Measurements from ENCODE around the gene OSBPL6.

OSBPL6 gene

GRCh38 chr2:178292586-178292985, 98.3 kb downstream of the OSBPL6 start:
- 93 to 100% methylated on average over 1 of the region's 1 CpG for WGBS, 2 experiments
- Histone ChIP-seq H3K27ac (ENCODE audit: insufficient read depth, low read depth, low read length, poor library complexity, severe bottlenecking) (no peak overlapping the region), H3K27me3 (ENCODE audit: control insufficient read depth, insufficient read depth, low read length, poor library complexity, severe bottlenecking) (no peaks in the 10 kb centered on the region), H3K4me1 (ENCODE audit: control insufficient read depth, insufficient read depth, low read length) (no peaks in the 10 kb centered on the region), H3K9me3 (ENCODE audit: control insufficient read depth, low read length) (no peaks in the 10 kb centered on the region), H3K4me3 (ENCODE audit: insufficient read depth, low read depth, low read length) (no peak overlapping the region), H3K36me3 (ENCODE audit: control insufficient read depth, insufficient read depth, low read length) (no peaks in the 10 kb centered on the region)

DNA sequence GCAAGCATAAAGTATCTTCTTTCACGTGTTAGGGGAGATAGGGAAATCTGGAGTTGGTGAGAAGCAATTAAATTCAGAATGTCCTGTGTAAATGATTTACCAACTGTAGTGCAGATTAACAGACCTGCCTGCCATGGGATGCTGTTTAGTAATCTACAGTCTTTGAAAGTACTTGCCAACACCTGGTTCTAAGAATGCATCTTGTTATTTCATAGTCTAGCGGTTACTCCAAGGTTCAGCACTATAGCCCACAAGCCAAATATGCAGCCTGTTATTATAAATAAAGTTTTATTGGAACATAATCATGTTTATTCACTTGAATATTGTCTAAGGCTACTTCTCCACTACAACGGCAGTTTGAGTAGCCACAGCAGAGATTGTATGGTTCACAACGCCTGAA, 100.8 kb downstream of the OSBPL6 start:
- WGBS, 2 experiments = 90 to 96% methylated on average over 4 of the region's 4 CpGs
- Histone ChIP-seq H3K27me3 (ENCODE audit: control insufficient read depth, insufficient read depth, low read length, poor library complexity, severe bottlenecking) (no peaks in the 10 kb centered on the region), H3K9me3 (ENCODE audit: control insufficient read depth, low read length) (no peaks in the 10 kb centered on the region), H3K4me3 (ENCODE audit: insufficient read depth, low read depth, low read length) (no peak overlapping the region), H3K4me1 (ENCODE audit: control insufficient read depth, insufficient read depth, low read length) (no peaks in the 10 kb centered on the region), H3K27ac (ENCODE audit: insufficient read depth, low read depth, low read length, poor library complexity, severe bottlenecking) (no peak overlapping the region), H3K36me3 (ENCODE audit: control insufficient read depth, insufficient read depth, low read length) (no peaks in the 10 kb centered on the region)

DNA sequence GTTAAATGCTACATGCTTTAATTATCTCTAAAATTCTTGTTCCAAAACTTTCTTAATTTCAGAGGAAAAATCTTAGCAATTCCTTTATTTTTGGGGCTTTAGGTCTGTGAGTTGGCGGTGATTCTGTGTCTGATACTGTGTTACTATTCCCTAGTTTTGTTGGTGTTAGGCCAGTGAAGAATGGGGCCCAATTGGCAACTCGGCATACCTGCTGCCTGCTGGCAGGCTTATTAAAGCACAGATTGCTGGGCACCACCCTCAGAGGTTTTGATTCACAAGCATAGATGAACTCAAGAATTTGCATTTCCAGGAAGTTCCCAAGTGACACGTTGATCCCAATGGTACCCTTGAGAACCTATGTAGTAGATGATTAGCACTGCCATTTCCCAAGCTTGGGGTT, 101.6 kb downstream of the OSBPL6 start:
- 89 to 90% methylated on average over 3 of the region's 3 CpGs for WGBS, 2 experiments
- Histone ChIP-seq H3K36me3 (ENCODE audit: control insufficient read depth, insufficient read depth, low read length) (no peaks in the 10 kb centered on the region), H3K4me3 (ENCODE audit: insufficient read depth, low read depth, low read length) (no peak overlapping the region), H3K9me3 (ENCODE audit: control insufficient read depth, low read length) (no peaks in the 10 kb centered on the region), H3K4me1 (ENCODE audit: control insufficient read depth, insufficient read depth, low read length) (no peaks in the 10 kb centered on the region), H3K27me3 (ENCODE audit: control insufficient read depth, insufficient read depth, low read length, poor library complexity, severe bottlenecking) (no peaks in the 10 kb centered on the region), H3K27ac (ENCODE audit: insufficient read depth, low read depth, low read length, poor library complexity, severe bottlenecking) (no peak overlapping the region)

DNA sequence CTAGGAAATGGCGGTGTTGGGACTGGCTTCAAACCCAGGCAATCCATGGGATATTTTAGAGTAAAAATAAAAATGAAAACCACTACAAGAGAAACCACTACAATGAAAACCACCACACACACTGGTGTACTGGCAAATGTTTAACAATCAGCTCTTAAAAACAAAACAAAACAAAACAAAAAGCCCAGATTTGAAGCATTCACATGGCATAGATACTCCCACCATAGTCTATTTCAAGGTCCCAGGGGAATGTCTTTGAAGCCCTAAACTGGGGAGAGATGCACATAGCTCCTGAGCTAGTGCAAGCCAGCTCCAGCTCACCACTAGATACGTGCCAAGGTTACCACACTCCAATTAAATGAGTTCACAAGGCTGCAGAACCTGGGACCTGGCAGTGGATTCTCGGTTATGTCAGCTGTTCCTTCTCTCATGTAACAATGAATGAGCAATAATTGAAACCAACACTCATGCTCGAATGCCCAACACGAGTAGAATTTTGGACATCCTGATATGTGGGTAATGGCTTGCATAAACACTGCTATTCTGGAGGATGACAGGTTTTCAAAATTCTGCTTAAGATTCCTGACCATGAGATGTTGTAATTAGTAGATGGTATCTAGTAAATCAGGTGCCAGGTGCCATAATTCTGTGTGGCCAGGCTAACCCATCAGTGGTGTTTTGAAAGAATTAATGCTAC, 102.2 kb downstream of the OSBPL6 start:
- Histone ChIP-seq H3K4me3 (ENCODE audit: insufficient read depth, low read depth, low read length) (no peak overlapping the region), H3K9me3 (ENCODE audit: control insufficient read depth, low read length) (no peaks in the 10 kb centered on the region), H3K36me3 (ENCODE audit: control insufficient read depth, insufficient read depth, low read length) (no peaks in the 10 kb centered on the region), H3K27me3 (ENCODE audit: control insufficient read depth, insufficient read depth, low read length, poor library complexity, severe bottlenecking) (no peaks in the 10 kb centered on the region), H3K4me1 (ENCODE audit: control insufficient read depth, insufficient read depth, low read length) (no peaks in the 10 kb centered on the region), H3K27ac (ENCODE audit: insufficient read depth, low read depth, low read length, poor library complexity, severe bottlenecking) (no peak overlapping the region)
- WGBS, 2 experiments = 95 to 99% methylated on average over 4 of the region's 5 CpGs

- Histone ChIP-seq H3K27ac (ENCODE audit: insufficient read depth, low read depth, low read length, poor library complexity, severe bottlenecking) (no peak overlapping the region), H3K9me3 (ENCODE audit: control insufficient read depth, low read length) (no peaks in the 10 kb centered on the region), H3K27me3 (ENCODE audit: control insufficient read depth, insufficient read depth, low read length, poor library complexity, severe bottlenecking) (no peaks in the 10 kb centered on the region), H3K36me3 (ENCODE audit: control insufficient read depth, insufficient read depth, low read length) (no peaks in the 10 kb centered on the region), H3K4me1 (ENCODE audit: control insufficient read depth, insufficient read depth, low read length) (no peaks in the 10 kb centered on the region), H3K4me3 (ENCODE audit: insufficient read depth, low read depth, low read length) (no peak overlapping the region)
- WGBS, 2 experiments = 100% methylated on average over 1 of the region's 1 CpG
These were observed 102.7 kb downstream of the OSBPL6 start for GRCh38 chr2:178297091-178297411.

DNA sequence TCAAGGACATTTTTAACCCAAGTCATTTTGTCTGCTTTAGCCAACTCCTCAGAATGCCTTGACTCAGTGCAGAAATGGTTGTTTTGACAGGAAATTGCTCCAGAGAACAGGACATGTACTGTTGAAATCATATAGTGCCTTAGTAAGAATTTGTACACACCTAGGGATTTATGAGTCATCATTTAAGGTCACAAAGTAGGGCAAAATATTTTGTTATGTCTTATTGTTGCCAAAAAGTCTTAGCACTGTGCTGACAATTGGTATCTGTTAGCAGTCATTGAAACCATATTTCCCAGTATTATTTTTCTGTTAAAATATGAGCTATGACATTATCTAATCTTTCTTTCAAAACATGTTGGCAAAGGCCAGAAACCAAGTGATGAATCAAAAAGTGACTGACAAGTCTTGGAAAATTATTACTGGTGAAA, 104.5 kb downstream of the OSBPL6 start:
- no peak overlapping the region for H3K4me3 ChIP-seq (ENCODE audit: insufficient read depth, low read depth, low read length)
- H3K27ac ChIP-seq (ENCODE audit: insufficient read depth, low read depth, low read length, poor library complexity, severe bottlenecking) = no peak overlapping the region
- H3K4me1 ChIP-seq (ENCODE audit: control insufficient read depth, insufficient read depth, low read length) = no peaks in the 10 kb centered on the region
- H3K36me3 ChIP-seq (ENCODE audit: control insufficient read depth, insufficient read depth, low read length) = no peaks in the 10 kb centered on the region
- H3K9me3 ChIP-seq (ENCODE audit: control insufficient read depth, low read length) = no peaks in the 10 kb centered on the region
- no peaks in the 10 kb centered on the region for H3K27me3 ChIP-seq (ENCODE audit: control insufficient read depth, insufficient read depth, low read length, poor library complexity, severe bottlenecking)

GRCh38 chr2:178301649-178302238, 107.4 kb downstream of the OSBPL6 start:
- 90 to 91% methylated on average over 3 of the region's 3 CpGs for WGBS, 2 experiments
- Histone ChIP-seq H3K4me3 (ENCODE audit: insufficient read depth, low read depth, low read length) (no peak overlapping the region), H3K27ac (ENCODE audit: insufficient read depth, low read depth, low read length, poor library complexity, severe bottlenecking) (no peak overlapping the region), H3K27me3 (ENCODE audit: control insufficient read depth, insufficient read depth, low read length, poor library complexity, severe bottlenecking) (no peaks in the 10 kb centered on the region), H3K4me1 (ENCODE audit: control insufficient read depth, insufficient read depth, low read length) (peaks cover 4% of the 10 kb centered on the region), H3K9me3 (ENCODE audit: control insufficient read depth, low read length) (no peaks in the 10 kb centered on the region), H3K36me3 (ENCODE audit: control insufficient read depth, insufficient read depth, low read length) (no peaks in the 10 kb centered on the region)

- H3K27ac ChIP-seq (ENCODE audit: insufficient read depth, low read depth, low read length, poor library complexity, severe bottlenecking) = no peak overlapping the region
- H3K4me1 ChIP-seq (ENCODE audit: control insufficient read depth, insufficient read depth, low read length) = peaks cover 4% of the 10 kb centered on the region
- no peak overlapping the region for H3K4me3 ChIP-seq (ENCODE audit: insufficient read depth, low read depth, low read length)
- H3K27me3 ChIP-seq (ENCODE audit: control insufficient read depth, insufficient read depth, low read length, poor library complexity, severe bottlenecking) = no peaks in the 10 kb centered on the region
- H3K36me3 ChIP-seq (ENCODE audit: control insufficient read depth, insufficient read depth, low read length) = no peaks in the 10 kb centered on the region
- 83 to 96% methylated on average over 2 to 3 of the region's 3 CpGs for WGBS, 2 experiments
- H3K9me3 ChIP-seq (ENCODE audit: control insufficient read depth, low read length) = no peaks in the 10 kb centered on the region
These were observed 110.0 kb downstream of the OSBPL6 start for GRCh38 chr2:178304333-178304732.

- no peaks in the 10 kb centered on the region for H3K9me3 ChIP-seq (ENCODE audit: control insufficient read depth, low read length)
- H3K27ac ChIP-seq (ENCODE audit: insufficient read depth, low read depth, low read length, poor library complexity, severe bottlenecking) = no peak overlapping the region
- H3K36me3 ChIP-seq (ENCODE audit: control insufficient read depth, insufficient read depth, low read length) = no peaks in the 10 kb centered on the region
- H3K27me3 ChIP-seq (ENCODE audit: control insufficient read depth, insufficient read depth, low read length, poor library complexity, severe bottlenecking) = no peaks in the 10 kb centered on the region
- no peak overlapping the region for H3K4me3 ChIP-seq (ENCODE audit: insufficient read depth, low read depth, low read length)
- H3K4me1 ChIP-seq (ENCODE audit: control insufficient read depth, insufficient read depth, low read length) = peaks cover 4% of the 10 kb centered on the region
- WGBS, 2 experiments = 57 to 58% methylated on average over 8 of the region's 8 CpGs
These were observed 112.2 kb downstream of the OSBPL6 start for GRCh38 chr2:178306352-178307073.

DNA sequence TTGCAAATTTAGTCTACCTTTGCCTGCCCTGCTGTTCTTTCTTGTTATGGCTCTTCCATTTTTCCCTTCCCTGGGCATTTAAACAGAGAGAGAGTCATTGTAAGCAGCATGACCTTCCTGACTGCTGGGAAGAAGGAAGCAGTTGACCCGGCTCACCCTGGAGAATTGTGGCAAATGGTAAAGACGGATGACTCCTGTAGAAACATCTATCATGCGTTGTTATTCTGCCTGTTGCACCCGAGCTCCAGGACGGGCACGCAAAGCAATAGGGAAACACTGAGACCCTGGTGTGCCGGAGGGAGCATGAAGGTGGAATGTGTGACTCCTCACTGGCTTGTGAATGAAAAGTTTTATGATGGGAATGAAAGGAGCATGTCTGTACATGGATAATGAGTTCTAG, 113.3 kb downstream of the OSBPL6 start:
- Histone ChIP-seq H3K27ac (ENCODE audit: insufficient read depth, low read depth, low read length, poor library complexity, severe bottlenecking) (no peak overlapping the region), H3K4me1 (ENCODE audit: control insufficient read depth, insufficient read depth, low read length) (peaks cover 4% of the 10 kb centered on the region), H3K4me3 (ENCODE audit: insufficient read depth, low read depth, low read length) (no peak overlapping the region), H3K36me3 (ENCODE audit: control insufficient read depth, insufficient read depth, low read length) (no peaks in the 10 kb centered on the region), H3K9me3 (ENCODE audit: control insufficient read depth, low read length) (no peaks in the 10 kb centered on the region), H3K27me3 (ENCODE audit: control insufficient read depth, insufficient read depth, low read length, poor library complexity, severe bottlenecking) (no peaks in the 10 kb centered on the region)
- WGBS, 2 experiments = 79% methylated on average over 7 of the region's 7 CpGs
